A673 (cell line): ENCODE results near the gene TRIM66.

Experiments used
- CTCF ChIP-seq: fragments of 300-800, 200-600 bp; sonication (generic); conservative IDR thresholded peaks from 2 replicates; pipeline ENCODE4 v1.5.1; 2017; ENCODE audit warnings: low read depth, mild to moderate bottlenecking, antibody characterized with exemption, low read length, moderate library complexity, mixed read lengths
- EZH2 ChIP-seq: fragments of 200-600 bp; sonication (generic); IDR thresholded peaks from 2 replicates; pipeline ENCODE4 v1.6.1; 2017; ENCODE audit warnings: borderline replicate concordance, low read depth, mild to moderate bottlenecking, mixed read lengths, antibody characterized with exemption, low read length; ENCODE audit not compliant: poor library complexity, severe bottlenecking

- TF ChIP-seq EZH2 (no peak), CTCF (no peak)
Measured at GRCh38 chr11:8672346-8672745, 10.1 kb downstream of the TRIM66 start.
